NK-92 (cell line): ENCODE data around the gene SLC39A10.
"Not testable (repeated sequence)": the region's sequence is repeated elsewhere in the genome, so short reads cannot be mapped to it uniquely, and the experiment has no call there.

ENCODE experiments used
- DNase-seq: peaks from one replicate; lab custom pipeline; 2025; ENCODE audit not compliant: unreplicated experiment; lab: John Stamatoyannopoulos, UW

The SLC39A10 gene

GRCh38 chr2:195656859-195657633 lies at the start of gene SLC39A10:
TSS of gene SLC39A10 (plus strand) at chr2:195657226. CDS start at chr2:195680043, 22,817 bp downstream.
- DNase-seq: peak; percentile 79

GRCh38 chr2:195608768-195609454 lies 48.1 kb upstream of the SLC39A10 start:
- DNase-seq: no peak

- no peak for DNase-seq
These were observed 46.3 kb upstream of the SLC39A10 start for GRCh38 chr2:195610717-195611116.

- no peak for DNase-seq
These were observed 44.2 kb upstream of the SLC39A10 start for GRCh38 chr2:195612611-195613495.

- no peak for DNase-seq
These were observed 43.1 kb upstream of the SLC39A10 start for GRCh38 chr2:195613922-195614321.

- no peak for DNase-seq
These were observed 37.4 kb upstream of the SLC39A10 start for GRCh38 chr2:195619590-195619989.

GRCh38 chr2:195620501-195620900 lies 36.5 kb upstream of the SLC39A10 start:
- DNase-seq: no peak

GRCh38 chr2:195622966-195623365 lies 34.1 kb upstream of the SLC39A10 start:
- DNase-seq: no peak

- DNase-seq: no peak
These were observed 30.5 kb upstream of the SLC39A10 start for GRCh38 chr2:195626507-195626906.

GRCh38 chr2:195628666-195629065 lies 28.4 kb upstream of the SLC39A10 start:
- no peak for DNase-seq

GRCh38 chr2:195632856-195633572 lies 24.0 kb upstream of the SLC39A10 start:
- no peak for DNase-seq

GRCh38 chr2:195633573-195633870 lies 23.5 kb upstream of the SLC39A10 start:
- no peak for DNase-seq

- no peak for DNase-seq
These were observed 23.1 kb upstream of the SLC39A10 start for GRCh38 chr2:195633974-195634373.

- no peak for DNase-seq
These were observed 20.1 kb upstream of the SLC39A10 start for GRCh38 chr2:195636890-195637289.

- no peak for DNase-seq
These were observed 18.3 kb upstream of the SLC39A10 start for GRCh38 chr2:195638750-195639149.

GRCh38 chr2:195639238-195639858 lies 17.7 kb upstream of the SLC39A10 start:
- no peak for DNase-seq

GRCh38 chr2:195639959-195640358 lies 17.1 kb upstream of the SLC39A10 start:
- no peak for DNase-seq

GRCh38 chr2:195642027-195642678 lies 14.9 kb upstream of the SLC39A10 start:
- DNase-seq: no peak

GRCh38 chr2:195642679-195643068 lies 14.4 kb upstream of the SLC39A10 start:
- DNase-seq: no peak

GRCh38 chr2:195644708-195645107 lies 12.3 kb upstream of the SLC39A10 start:
- not testable (repeated sequence) for DNase-seq
